NT2/D1 (cell line): ENCODE measurements around the gene HOXB2.
A peak's percentile ranks its signal among the peaks of the same experiment; 100 is the strongest.

ENCODE experiments used
- SUZ12 ChIP-seq: IDR thresholded peaks from 2 replicates; pipeline ENCODE4 v1.6.1; 2011; ENCODE audit not compliant: insufficient read length, insufficient read depth; ENCODE audit errors: extremely low read depth
- YY1 ChIP-seq: IDR thresholded peaks from 2 replicates; pipeline ENCODE4 v1.6.1; 2011; ENCODE audit not compliant: insufficient read length, insufficient read depth

DNA sequence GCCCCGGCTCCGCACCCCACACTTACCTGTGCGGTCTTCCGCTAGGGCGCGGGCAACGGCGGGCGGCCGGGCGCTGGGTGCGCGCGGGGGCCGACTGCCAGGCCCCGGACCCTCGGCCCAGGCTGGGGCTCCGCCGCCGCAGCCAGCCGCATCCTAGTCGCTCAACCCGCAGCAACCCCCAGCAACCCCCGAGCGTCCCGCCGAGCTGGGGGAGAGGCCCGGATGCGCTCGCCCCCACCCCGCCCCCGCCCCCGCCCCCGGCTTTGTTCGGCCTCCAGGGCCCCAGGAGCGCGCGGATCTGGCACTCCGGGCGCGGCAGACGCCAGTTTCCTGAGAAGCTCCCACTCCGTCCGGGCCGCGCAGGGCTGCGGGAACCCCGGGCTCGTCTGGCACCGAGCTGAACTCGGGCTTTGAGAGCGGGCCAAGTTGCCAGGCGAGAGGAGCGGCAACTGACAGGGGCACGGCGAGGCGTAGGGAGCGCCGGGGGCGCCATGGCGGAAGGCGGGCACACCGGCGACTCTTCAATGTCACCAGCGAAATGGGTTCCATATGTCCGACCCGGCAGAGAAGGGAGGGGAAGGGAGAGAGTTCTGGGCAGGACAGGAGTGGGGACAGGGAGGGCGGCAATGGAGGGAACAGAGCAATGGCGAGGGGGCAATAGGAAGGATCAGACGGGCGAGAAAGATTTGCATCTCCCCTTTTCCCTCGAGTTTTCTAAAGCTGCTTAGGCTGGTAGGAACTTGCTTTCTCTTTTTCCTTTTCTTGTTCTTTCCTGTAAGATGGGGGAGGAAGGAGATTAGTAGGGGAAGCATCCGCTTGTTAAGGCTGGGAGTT is 19.5 kb upstream of the HOXB2 start:
- TF ChIP-seq SUZ12 (peak; percentile 92), YY1 (no peak)
